ENCODE results near the gene TBC1D22A. TPM values are rescaled to one million over a fixed set of nuclear protein-coding genes. Genes with fewer than 3 reads are reported as not detected.

The TBC1D22A gene
- polyA plus RNA-seq, 1 donor (not counting 4 experiments of a cell fraction or from before 2014, with no cell fraction given), result 20.9 TPM

- no peak overlapping the region for H3K27ac ChIP-seq (ENCODE audit: control insufficient read depth, insufficient read depth, low read length)
- no peaks in the 10 kb centered on the region for H3K9me3 ChIP-seq (ENCODE audit: control insufficient read depth, low read depth, low read length)
- H3K4me3 ChIP-seq (ENCODE audit: control insufficient read depth in 2 of 3, extremely low read depth in 1 of 3, insufficient read depth in 2 of 3, low read depth in 1 of 3, low read length in 3 of 3), result no peak overlapping the region
- no peak overlapping the region for H3K9ac ChIP-seq (ENCODE audit: control insufficient read depth, extremely low read depth, insufficient read depth, low read length)
- peaks cover 33% of the 10 kb centered on the region for H3K79me2 ChIP-seq (ENCODE audit: control insufficient read depth, insufficient read depth, low read length)
- no peak overlapping the region for H2AFZ ChIP-seq (ENCODE audit: control insufficient read depth, low read length)
- DNase-seq (ENCODE audit: low read depth, low spot score) (no peak), FAIRE-seq (no peak)
- no peak for TF ChIP-seq EZH2 (IDR thresholded peaks at IDR 0.05; ENCODE audit: low read length)
- TF ChIP-seq, protein P1, sequence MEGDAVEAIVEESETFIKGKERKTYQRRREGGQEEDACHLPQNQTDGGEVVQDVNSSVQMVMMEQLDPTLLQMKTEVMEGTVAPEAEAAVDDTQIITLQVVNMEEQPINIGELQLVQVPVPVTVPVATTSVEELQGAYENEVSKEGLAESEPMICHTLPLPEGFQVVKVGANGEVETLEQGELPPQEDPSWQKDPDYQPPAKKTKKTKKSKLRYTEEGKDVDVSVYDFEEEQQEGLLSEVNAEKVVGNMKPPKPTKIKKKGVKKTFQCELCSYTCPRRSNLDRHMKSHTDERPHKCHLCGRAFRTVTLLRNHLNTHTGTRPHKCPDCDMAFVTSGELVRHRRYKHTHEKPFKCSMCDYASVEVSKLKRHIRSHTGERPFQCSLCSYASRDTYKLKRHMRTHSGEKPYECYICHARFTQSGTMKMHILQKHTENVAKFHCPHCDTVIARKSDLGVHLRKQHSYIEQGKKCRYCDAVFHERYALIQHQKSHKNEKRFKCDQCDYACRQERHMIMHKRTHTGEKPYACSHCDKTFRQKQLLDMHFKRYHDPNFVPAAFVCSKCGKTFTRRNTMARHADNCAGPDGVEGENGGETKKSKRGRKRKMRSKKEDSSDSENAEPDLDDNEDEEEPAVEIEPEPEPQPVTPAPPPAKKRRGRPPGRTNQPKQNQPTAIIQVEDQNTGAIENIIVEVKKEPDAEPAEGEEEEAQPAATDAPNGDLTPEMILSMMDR (optimal IDR thresholded peaks at IDR 0.05 in 1 of 3, IDR thresholded peaks at IDR 0.05 in 1 of 3, conservative IDR thresholded peaks at IDR 0.05 in 1 of 3; ENCODE audit: extremely low read depth in 1 of 3, insufficient read depth in 2 of 3, low read length in 3 of 3), result no peak
- no peak overlapping the region for H3K4me2 ChIP-seq (ENCODE audit: control insufficient read depth, extremely low read depth, insufficient read depth, low read depth, low read length)
- dilution Hi-C loops (cut with MboI; ENCODE audit: extremely low pct_ligation_motif_present, low sequenced_read_pairs), result no loop called here
- no peaks in the 10 kb centered on the region for H3K27me3 ChIP-seq (ENCODE audit: control insufficient read depth, extremely low read depth, insufficient read depth, low read length)
- H4K20me1 ChIP-seq (ENCODE audit: control insufficient read depth, extremely low read depth, insufficient read depth, low read length), result peaks cover 2% of the 10 kb centered on the region
- peaks cover 20% of the 10 kb centered on the region for H3K4me1 ChIP-seq (ENCODE audit: control insufficient read depth, extremely low read depth, insufficient read depth, low read length)
- no peaks in the 10 kb centered on the region for H3K9me1 ChIP-seq (ENCODE audit: control insufficient read depth, extremely low read depth, insufficient read depth, low read length)
- H3K36me3 ChIP-seq (ENCODE audit: control insufficient read depth in 2 of 2, extremely low read depth in 1 of 2, insufficient read depth in 2 of 2, low read length in 2 of 2), result peaks cover 24 to 27% of the 10 kb centered on the region in 2 experiments
These were observed 31.0 kb downstream of the TBC1D22A start for GRCh38 chr22:46793497-46793896.

- no peak overlapping the region for H3K9ac ChIP-seq (ENCODE audit: control insufficient read depth, extremely low read depth, insufficient read depth, low read length)
- no peaks in the 10 kb centered on the region for H3K9me1 ChIP-seq (ENCODE audit: control insufficient read depth, extremely low read depth, insufficient read depth, low read length)
- no peaks in the 10 kb centered on the region for H3K9me3 ChIP-seq (ENCODE audit: control insufficient read depth, low read depth, low read length)
- no peak overlapping the region for H3K4me2 ChIP-seq (ENCODE audit: control insufficient read depth, extremely low read depth, insufficient read depth, low read depth, low read length)
- DNase-seq (ENCODE audit: low read depth, low spot score) (no peak), FAIRE-seq (no peak)
- peaks cover 30% of the 10 kb centered on the region for H3K79me2 ChIP-seq (ENCODE audit: control insufficient read depth, insufficient read depth, low read length)
- H2AFZ ChIP-seq (ENCODE audit: control insufficient read depth, low read length), result no peak overlapping the region
- peaks cover 27 to 30% of the 10 kb centered on the region in 2 experiments for H3K36me3 ChIP-seq (ENCODE audit: control insufficient read depth in 2 of 2, extremely low read depth in 1 of 2, insufficient read depth in 2 of 2, low read length in 2 of 2)
- no peaks in the 10 kb centered on the region for H3K27me3 ChIP-seq (ENCODE audit: control insufficient read depth, extremely low read depth, insufficient read depth, low read length)
- TF ChIP-seq, protein P1 (optimal IDR thresholded peaks at IDR 0.05 in 1 of 3, IDR thresholded peaks at IDR 0.05 in 1 of 3, conservative IDR thresholded peaks at IDR 0.05 in 1 of 3; ENCODE audit: extremely low read depth in 1 of 3, insufficient read depth in 2 of 3, low read length in 3 of 3), result no peak
- TF ChIP-seq EZH2 (IDR thresholded peaks at IDR 0.05; ENCODE audit: low read length), result no peak
- dilution Hi-C loops (cut with MboI; ENCODE audit: extremely low pct_ligation_motif_present, low sequenced_read_pairs), result no loop called here
- peaks cover 20% of the 10 kb centered on the region for H3K4me1 ChIP-seq (ENCODE audit: control insufficient read depth, extremely low read depth, insufficient read depth, low read length)
- no peak overlapping the region for H3K27ac ChIP-seq (ENCODE audit: control insufficient read depth, insufficient read depth, low read length)
- peaks cover 3% of the 10 kb centered on the region for H4K20me1 ChIP-seq (ENCODE audit: control insufficient read depth, extremely low read depth, insufficient read depth, low read length)
- H3K4me3 ChIP-seq (ENCODE audit: control insufficient read depth in 2 of 3, extremely low read depth in 1 of 3, insufficient read depth in 2 of 3, low read depth in 1 of 3, low read length in 3 of 3), result no peak overlapping the region
These were observed 31.6 kb downstream of the TBC1D22A start for GRCh38 chr22:46794067-46794466.

Data from keratinocyte (primary cell).